ENCODE results near the gene TCF7L2.

GRCh38 chr10:113127901-113128283, 177.8 kb downstream of the TCF7L2 start:
- TF ChIP-seq CTCF (IDR thresholded peaks at IDR 0.05) (no peak), POLR2A (IDR thresholded peaks at IDR 0.05) (no peak)

Data from ovary (tissue), 3 donors.